ENCODE results near the gene ORM2.

Gene ORM2

GRCh38 chr9:114371973-114372917 lies 42.6 kb downstream of the ORM2 start:
- TF ChIP-seq CTCF (conservative IDR thresholded peaks at IDR 0.05; ENCODE audit: low read depth, low read length), result no peak
- no peak for DNase-seq (ENCODE audit: low read depth)
- no peak overlapping the region for H3K4me3 ChIP-seq (ENCODE audit: low read depth, low read length)

GRCh38 chr9:114372921-114373448 lies 43.3 kb downstream of the ORM2 start:
- H3K4me3 ChIP-seq (ENCODE audit: low read depth, low read length), result no peak overlapping the region
- no peak for DNase-seq (ENCODE audit: low read depth)
- TF ChIP-seq CTCF (conservative IDR thresholded peaks at IDR 0.05; ENCODE audit: low read depth, low read length), result no peak

- no peak overlapping the region for H3K4me3 ChIP-seq (ENCODE audit: low read depth, low read length)
- TF ChIP-seq CTCF (conservative IDR thresholded peaks at IDR 0.05; ENCODE audit: low read depth, low read length), result no peak
- DNase-seq (ENCODE audit: low read depth), result no peak
These were observed 44.5 kb downstream of the ORM2 start for GRCh38 chr9:114373960-114374730.

- no peak overlapping the region for H3K4me3 ChIP-seq (ENCODE audit: low read depth, low read length)
- no peak for TF ChIP-seq CTCF (conservative IDR thresholded peaks at IDR 0.05; ENCODE audit: low read depth, low read length)
- DNase-seq (ENCODE audit: low read depth), result no peak
These were observed 45.3 kb downstream of the ORM2 start for GRCh38 chr9:114374936-114375335.

GRCh38 chr9:114375386-114376175 lies 45.9 kb downstream of the ORM2 start:
- H3K4me3 ChIP-seq (ENCODE audit: low read depth, low read length), result no peak overlapping the region
- TF ChIP-seq CTCF (conservative IDR thresholded peaks at IDR 0.05; ENCODE audit: low read depth, low read length), result no peak
- DNase-seq (ENCODE audit: low read depth), result no peak

GRCh38 chr9:114376586-114377445 lies 47.1 kb downstream of the ORM2 start:
- no peak overlapping the region for H3K4me3 ChIP-seq (ENCODE audit: low read depth, low read length)
- TF ChIP-seq CTCF (conservative IDR thresholded peaks at IDR 0.05; ENCODE audit: low read depth, low read length), result no peak
- DNase-seq (ENCODE audit: low read depth), result no peak

All from choroid plexus epithelial cell (primary cell).